Measurements from ENCODE around the gene NQO2. TPM values are rescaled to one million over a fixed set of nuclear protein-coding genes. Genes with fewer than 3 reads are reported as not detected.
"Not testable (repeated sequence)": the region's sequence is repeated elsewhere in the genome, so short reads cannot be mapped to it uniquely, and the experiment has no call there.

Gene NQO2
- total and polyA plus RNA-seq, 2 donors (not counting 1 experiment from before 2014, with no cell fraction given), result 12.1 to 13.5 TPM

GRCh38 chr6:3001146-3001772 is 1.6 kb downstream of the NQO2 start:
- H3K27ac ChIP-seq (ENCODE audit: insufficient read depth, low read length), result peak overlapping the region; percentile 1

GRCh38 chr6:3001773-3002293 is 2.1 kb downstream of the NQO2 start:
- Histone ChIP-seq H3K4me1 (ENCODE audit: control insufficient read depth, extremely low read depth, insufficient read depth, low read length) (peaks cover 8% of the 10 kb centered on the region), H3K27ac (ENCODE audit: insufficient read depth, low read length) (peak overlapping the region; percentile 1), H3K9ac (ENCODE audit: insufficient read depth, low read length) (no peak overlapping the region), H3K79me2 (ENCODE audit: control insufficient read depth, insufficient read depth, low read length) (no peaks in the 10 kb centered on the region), H3K27me3 (ENCODE audit: control insufficient read depth, insufficient read depth, low read length) (no peaks in the 10 kb centered on the region), H3K36me3 (ENCODE audit: control insufficient read depth, insufficient read depth, low read length) (peaks cover 2% of the 10 kb centered on the region), H3K4me2 (ENCODE audit: extremely low read depth, insufficient read depth, low read length) (no peak overlapping the region), H4K20me1 (ENCODE audit: control insufficient read depth, extremely low read depth, insufficient read depth, low read length) (no peaks in the 10 kb centered on the region), H3K4me3 (replicated peaks in 1 of 4; ENCODE audit: control extremely low read depth in 1 of 4, insufficient read depth in 1 of 4, low read depth in 3 of 4, low read length in 4 of 4) (no peak overlapping the region), H2AFZ (ENCODE audit: low read length) (no peak overlapping the region), H3K9me3 (ENCODE audit: control insufficient read depth, insufficient read depth, low read depth, low read length) (no peaks in the 10 kb centered on the region)
- peak; percentile 70 to 75 for DNase-seq (ENCODE audit: low read depth in 2 of 2)
- TF ChIP-seq CTCF (conservative IDR thresholded peaks at IDR 0.05 in 1 of 2, IDR thresholded peaks at IDR 0.05 in 1 of 2; ENCODE audit: low read depth in 1 of 2, low read length in 2 of 2), result peak; percentile 44 to 52
- TF ChIP-seq EZH2 (IDR thresholded peaks at IDR 0.05; ENCODE audit: low read length, missing control alignments), result no peak

More at GRCh38 chr6:3001146-3001772, 1.6 kb downstream of the NQO2 start:
- no peak for DNase-seq (ENCODE audit: low read depth in 2 of 2)
- Histone ChIP-seq H3K9me3 (ENCODE audit: control insufficient read depth, insufficient read depth, low read depth, low read length) (no peaks in the 10 kb centered on the region), H3K4me1 (ENCODE audit: control insufficient read depth, extremely low read depth, insufficient read depth, low read length) (peaks cover 8% of the 10 kb centered on the region), H3K79me2 (ENCODE audit: control insufficient read depth, insufficient read depth, low read length) (no peaks in the 10 kb centered on the region), H3K9ac (ENCODE audit: insufficient read depth, low read length) (no peak overlapping the region), H3K4me3 (replicated peaks in 1 of 4; ENCODE audit: control extremely low read depth in 1 of 4, insufficient read depth in 1 of 4, low read depth in 3 of 4, low read length in 4 of 4) (no peak overlapping the region), H3K27me3 (ENCODE audit: control insufficient read depth, insufficient read depth, low read length) (no peaks in the 10 kb centered on the region), H3K36me3 (ENCODE audit: control insufficient read depth, insufficient read depth, low read length) (peaks cover 2% of the 10 kb centered on the region), H3K4me2 (ENCODE audit: extremely low read depth, insufficient read depth, low read length) (no peak overlapping the region), H4K20me1 (ENCODE audit: control insufficient read depth, extremely low read depth, insufficient read depth, low read length) (no peaks in the 10 kb centered on the region), H2AFZ (ENCODE audit: low read length) (no peak overlapping the region)
- TF ChIP-seq EZH2 (IDR thresholded peaks at IDR 0.05; ENCODE audit: low read length, missing control alignments), result no peak
- TF ChIP-seq CTCF (conservative IDR thresholded peaks at IDR 0.05 in 1 of 2, IDR thresholded peaks at IDR 0.05 in 1 of 2; ENCODE audit: low read depth in 1 of 2, low read length in 2 of 2), result no peak

GRCh38 chr6:3003226-3003625 is 3.5 kb downstream of the NQO2 start:
- H4K20me1 ChIP-seq (ENCODE audit: control insufficient read depth, extremely low read depth, insufficient read depth, low read length); H3K9me3 ChIP-seq (ENCODE audit: control insufficient read depth, insufficient read depth, low read depth, low read length); H3K27ac ChIP-seq (ENCODE audit: insufficient read depth, low read length); H3K27me3 ChIP-seq (ENCODE audit: control insufficient read depth, insufficient read depth, low read length); DNase-seq (ENCODE audit: low read depth in 2 of 2); H2AFZ ChIP-seq (ENCODE audit: low read length); H3K4me1 ChIP-seq (ENCODE audit: control insufficient read depth, extremely low read depth, insufficient read depth, low read length); H3K9ac ChIP-seq (ENCODE audit: insufficient read depth, low read length); H3K36me3 ChIP-seq (ENCODE audit: control insufficient read depth, insufficient read depth, low read length); H3K4me3 ChIP-seq (replicated peaks in 1 of 4; ENCODE audit: control extremely low read depth in 1 of 4, insufficient read depth in 1 of 4, low read depth in 3 of 4, low read length in 4 of 4); H3K4me2 ChIP-seq (ENCODE audit: extremely low read depth, insufficient read depth, low read length); H3K79me2 ChIP-seq (ENCODE audit: control insufficient read depth, insufficient read depth, low read length): not testable (repeated sequence)

All from fibroblast of lung (primary cell).